HEK293 (cell line): ENCODE data around the gene DYNC2I2.

ENCODE experiments used
- CTCF ChIA-PET: fragments of 350-600 bp; formaldehyde crosslinking; extraction: SDS; loops from one replicate; lab custom pipeline; 2021; ENCODE audit warnings: antibody characterized with exemption; lab: Yijun Ruan, JAX
- POLR2A ChIA-PET: fragments of 300-600 bp; formaldehyde crosslinking; extraction: SDS; loops from one replicate; lab custom pipeline; 2020; ENCODE audit warnings: antibody characterized with exemption, inconsistent platforms; lab: Yijun Ruan, JAX
- H3K27ac ChIP-seq: fragments of 200-500 bp; sonication (Bioruptor generic); 2 replicates; pipeline ENCODE4 v1.5.1; 2014; ENCODE audit warnings: low read depth, low read length, control low read depth, inconsistent platforms; ENCODE audit errors: extremely low read depth
- H3K36me3 ChIP-seq, 2 experiments: fragments of 200-500 bp in 1 of 2; sonication (Bioruptor generic) in 1 of 2; 1 replicate in 1 of 2; 2 replicates in 1 of 2; pipeline ENCODE4 v1.5.1; 2014 to 2017; ENCODE audit warnings: inconsistent platforms in 2 of 2, low read length in 2 of 2; ENCODE audit not compliant: control insufficient read depth in 2 of 2, insufficient read depth in 1 of 2
- H3K4me1 ChIP-seq: fragments of 200-500 bp; sonication (Bioruptor generic); 2 replicates; pipeline ENCODE4 v1.5.1; 2014; ENCODE audit warnings: mild to moderate bottlenecking, low read length, inconsistent platforms; ENCODE audit not compliant: control insufficient read depth, insufficient read depth
- H3K4me3 ChIP-seq: 2 replicates; pipeline ENCODE4 v1.5.1; 2011; ENCODE audit warnings: low read depth, mild to moderate bottlenecking, control low read depth, low read length, moderate library complexity
- H3K9me3 ChIP-seq: fragments of 200-500 bp; sonication (Bioruptor generic); 2 replicates; pipeline ENCODE4 v1.5.1; 2014; ENCODE audit warnings: low read depth, low read length, inconsistent platforms; ENCODE audit not compliant: control insufficient read depth, insufficient read depth
- EGR2 ChIP-seq: fragments of 450-650 bp; formaldehyde crosslinking; IDR thresholded peaks from 2 replicates; pipeline ENCODE4 v1.5.1; 2016; ENCODE audit warnings: low read depth, missing biosample characterization, missing genetic modification characterization
- HOXC10 ChIP-seq: sonication (generic); formaldehyde crosslinking; IDR thresholded peaks from 2 replicates; pipeline ENCODE4 v1.8.1; 2023; ENCODE audit warnings: mild to moderate bottlenecking, missing genetic modification reagents
- SALL2 ChIP-seq: fragments of 450-650 bp; formaldehyde crosslinking; IDR thresholded peaks from 2 replicates; pipeline ENCODE4 v1.5.0; 2017; ENCODE audit warnings: missing biosample characterization, mild to moderate bottlenecking, missing genetic modification characterization, borderline replicate concordance
- TRIM28 ChIP-seq: IDR thresholded peaks from 2 replicates; pipeline ENCODE4 v1.6.1; 2011; ENCODE audit warnings: low read length, control low read depth, borderline replicate concordance
- ZBTB20 ChIP-seq: fragments of 450-650 bp; formaldehyde crosslinking; IDR thresholded peaks from 2 replicates; pipeline ENCODE4 v1.5.1; 2016; ENCODE audit warnings: missing biosample characterization, missing genetic modification characterization
- ZNF202 ChIP-seq: fragments of 450-650 bp; formaldehyde crosslinking; IDR thresholded peaks from 2 replicates; pipeline ENCODE4 v1.5.1; 2016; ENCODE audit warnings: missing biosample characterization, missing genetic modification characterization, borderline replicate concordance
- ZNF366 ChIP-seq: fragments of 450-650 bp; formaldehyde crosslinking; conservative IDR thresholded peaks from 2 replicates; pipeline ENCODE4 v1.5.1; 2016; ENCODE audit warnings: missing biosample characterization, missing genetic modification characterization
- ZNF37A ChIP-seq: fragments of 450-650 bp; IDR thresholded peaks from 2 replicates; pipeline ENCODE4 v1.5.1; 2018; ENCODE audit warnings: missing biosample characterization, missing genetic modification characterization
- ZNF391 ChIP-seq: fragments of 450-650 bp; formaldehyde crosslinking; IDR thresholded peaks from 2 replicates; pipeline ENCODE4 v1.5.1; 2016; ENCODE audit warnings: low read depth, missing biosample characterization, missing genetic modification characterization, borderline replicate concordance
- ZNF423 ChIP-seq: fragments of 450-650 bp; formaldehyde crosslinking; IDR thresholded peaks from 2 replicates; pipeline ENCODE4 v1.5.1; 2016; ENCODE audit warnings: missing biosample characterization, missing genetic modification characterization
- ZNF514 ChIP-seq: fragments of 450-650 bp; formaldehyde crosslinking; IDR thresholded peaks from 2 replicates; pipeline ENCODE4 v1.5.1; 2016; ENCODE audit warnings: missing biosample characterization, missing genetic modification characterization
- ZNF548 ChIP-seq: fragments of 450-650 bp; formaldehyde crosslinking; IDR thresholded peaks from 2 replicates; pipeline ENCODE4 v1.5.1; 2016; ENCODE audit warnings: missing biosample characterization, missing genetic modification characterization
- ZNF558 ChIP-seq: fragments of 450-650 bp; formaldehyde crosslinking; IDR thresholded peaks from 2 replicates; pipeline ENCODE4 v1.5.1; 2016; ENCODE audit warnings: missing biosample characterization, missing genetic modification characterization
- ZNF585B ChIP-seq: fragments of 450-650 bp; formaldehyde crosslinking; IDR thresholded peaks from 2 replicates; pipeline ENCODE4 v1.5.1; 2016; ENCODE audit warnings: missing biosample characterization, missing genetic modification characterization
- ZNF623 ChIP-seq: fragments of 450-650 bp; formaldehyde crosslinking; IDR thresholded peaks from 2 replicates; pipeline ENCODE4 v1.5.1; 2016; ENCODE audit warnings: missing biosample characterization, missing genetic modification characterization
- ZNF664 ChIP-seq: fragments of 450-650 bp; formaldehyde crosslinking; IDR thresholded peaks from 2 replicates; pipeline ENCODE4 v1.5.1; 2016; ENCODE audit warnings: missing biosample characterization, missing genetic modification characterization
- ZNF768 ChIP-seq: fragments of 450-650 bp; formaldehyde crosslinking; IDR thresholded peaks from 2 replicates; pipeline ENCODE4 v1.5.1; 2018; ENCODE audit warnings: missing biosample characterization, mild to moderate bottlenecking, missing genetic modification characterization
- ZNF830 ChIP-seq: fragments of 450-650 bp; IDR thresholded peaks from 2 replicates; pipeline ENCODE4 v1.5.0; 2018; ENCODE audit warnings: missing biosample characterization, missing genetic modification characterization, low read depth, mild to moderate bottlenecking, moderate library complexity
- TF ChIP-seq, protein P1 (sequence below): fragments of 450-650 bp; formaldehyde crosslinking; IDR thresholded peaks from 2 replicates; pipeline ENCODE4 v1.5.1; 2017; ENCODE audit warnings: missing biosample characterization, missing genetic modification characterization
- TF ChIP-seq, protein P2 (sequence below): fragments of 450-650 bp; formaldehyde crosslinking; IDR thresholded peaks from 2 replicates; pipeline ENCODE4 v1.5.1; 2016; ENCODE audit warnings: missing biosample characterization, missing genetic modification characterization, low read depth
- TF ChIP-seq, protein P3 (sequence below): fragments of 450-650 bp; formaldehyde crosslinking; IDR thresholded peaks from 2 replicates; pipeline ENCODE4 v1.5.1; 2016; ENCODE audit warnings: missing biosample characterization, missing genetic modification characterization
- TF ChIP-seq, protein P4 (sequence below): fragments of 450-650 bp; formaldehyde crosslinking; IDR thresholded peaks from 2 replicates; pipeline ENCODE4 v1.5.1; 2016; ENCODE audit warnings: missing biosample characterization, missing genetic modification characterization
- TF ChIP-seq, protein P5 (sequence below): fragments of 450-650 bp; formaldehyde crosslinking; IDR thresholded peaks from 2 replicates; pipeline ENCODE4 v1.5.1; 2017; ENCODE audit warnings: missing biosample characterization, missing genetic modification characterization
- TF ChIP-seq, protein P6 (sequence below): fragments of 450-650 bp; formaldehyde crosslinking; IDR thresholded peaks from 2 replicates; pipeline ENCODE4 v1.5.1; 2016; ENCODE audit warnings: missing biosample characterization, missing genetic modification characterization

Gene DYNC2I2

DNA sequence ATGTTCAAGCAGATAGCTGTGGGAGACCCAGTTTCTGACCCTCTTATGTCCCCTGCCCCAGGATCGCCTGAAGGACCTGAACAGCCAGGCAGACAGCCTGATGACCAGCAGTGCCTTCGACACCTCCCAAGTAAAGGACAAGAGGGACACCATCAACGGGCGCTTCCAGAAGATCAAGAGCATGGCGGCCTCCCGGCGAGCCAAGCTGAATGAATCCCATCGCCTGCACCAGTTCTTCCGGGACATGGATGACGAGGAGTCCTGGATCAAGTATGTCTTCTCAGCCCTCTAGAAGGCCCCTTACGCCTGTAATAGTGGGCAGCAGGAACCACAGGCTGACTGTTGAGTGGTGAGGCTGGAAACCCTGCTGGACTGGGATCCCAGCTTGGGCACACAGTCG lies 41.1 kb downstream of the DYNC2I2 start:
- H3K9me3 ChIP-seq: no peaks in the 10 kb centered on the region
- no peak for TF ChIP-seq HOXC10
- no peak for TF ChIP-seq ZNF423 (tag by site-specific recombination)
- TF ChIP-seq, protein P1, sequence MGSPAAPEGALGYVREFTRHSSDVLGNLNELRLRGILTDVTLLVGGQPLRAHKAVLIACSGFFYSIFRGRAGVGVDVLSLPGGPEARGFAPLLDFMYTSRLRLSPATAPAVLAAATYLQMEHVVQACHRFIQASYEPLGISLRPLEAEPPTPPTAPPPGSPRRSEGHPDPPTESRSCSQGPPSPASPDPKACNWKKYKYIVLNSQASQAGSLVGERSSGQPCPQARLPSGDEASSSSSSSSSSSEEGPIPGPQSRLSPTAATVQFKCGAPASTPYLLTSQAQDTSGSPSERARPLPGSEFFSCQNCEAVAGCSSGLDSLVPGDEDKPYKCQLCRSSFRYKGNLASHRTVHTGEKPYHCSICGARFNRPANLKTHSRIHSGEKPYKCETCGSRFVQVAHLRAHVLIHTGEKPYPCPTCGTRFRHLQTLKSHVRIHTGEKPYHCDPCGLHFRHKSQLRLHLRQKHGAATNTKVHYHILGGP (tag by site-specific recombination): no peak
- no peak for TF ChIP-seq ZNF366
- no peak for TF ChIP-seq ZNF391 (tag by site-specific recombination)
- TF ChIP-seq TRIM28: no peak
- TF ChIP-seq, protein P2, sequence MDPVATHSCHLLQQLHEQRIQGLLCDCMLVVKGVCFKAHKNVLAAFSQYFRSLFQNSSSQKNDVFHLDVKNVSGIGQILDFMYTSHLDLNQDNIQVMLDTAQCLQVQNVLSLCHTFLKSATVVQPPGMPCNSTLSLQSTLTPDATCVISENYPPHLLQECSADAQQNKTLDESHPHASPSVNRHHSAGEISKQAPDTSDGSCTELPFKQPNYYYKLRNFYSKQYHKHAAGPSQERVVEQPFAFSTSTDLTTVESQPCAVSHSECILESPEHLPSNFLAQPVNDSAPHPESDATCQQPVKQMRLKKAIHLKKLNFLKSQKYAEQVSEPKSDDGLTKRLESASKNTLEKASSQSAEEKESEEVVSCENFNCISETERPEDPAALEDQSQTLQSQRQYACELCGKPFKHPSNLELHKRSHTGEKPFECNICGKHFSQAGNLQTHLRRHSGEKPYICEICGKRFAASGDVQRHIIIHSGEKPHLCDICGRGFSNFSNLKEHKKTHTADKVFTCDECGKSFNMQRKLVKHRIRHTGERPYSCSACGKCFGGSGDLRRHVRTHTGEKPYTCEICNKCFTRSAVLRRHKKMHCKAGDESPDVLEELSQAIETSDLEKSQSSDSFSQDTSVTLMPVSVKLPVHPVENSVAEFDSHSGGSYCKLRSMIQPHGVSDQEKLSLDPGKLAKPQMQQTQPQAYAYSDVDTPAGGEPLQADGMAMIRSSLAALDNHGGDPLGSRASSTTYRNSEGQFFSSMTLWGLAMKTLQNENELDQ (tag by site-specific recombination): no peak
- no peak for TF ChIP-seq ZNF202 (tag by site-specific recombination)
- TF ChIP-seq ZNF548 (tag by site-specific recombination): no peak
- TF ChIP-seq ZNF664: no peak
- TF ChIP-seq, protein P3, sequence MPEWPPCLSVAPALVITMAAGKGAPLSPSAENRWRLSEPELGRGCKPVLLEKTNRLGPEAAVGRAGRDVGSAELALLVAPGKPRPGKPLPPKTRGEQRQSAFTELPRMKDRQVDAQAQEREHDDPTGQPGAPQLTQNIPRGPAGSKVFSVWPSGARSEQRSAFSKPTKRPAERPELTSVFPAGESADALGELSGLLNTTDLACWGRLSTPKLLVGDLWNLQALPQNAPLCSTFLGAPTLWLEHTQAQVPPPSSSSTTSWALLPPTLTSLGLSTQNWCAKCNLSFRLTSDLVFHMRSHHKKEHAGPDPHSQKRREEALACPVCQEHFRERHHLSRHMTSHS (tag by site-specific recombination): no peak
- TF ChIP-seq ZNF768 (tag by site-specific recombination): no peak
- CTCF ChIA-PET: interaction anchor here (0.5 kb wide), 1 partner anchor 176 kb away, joined by 5 read pairs; no protein-coding TSS in a partner anchor
- peaks cover 25 to 92% of the 10 kb centered on the region in 2 experiments for H3K36me3 ChIP-seq
- no peak overlapping the region for H3K27ac ChIP-seq
- no peaks in the 10 kb centered on the region for H3K4me1 ChIP-seq
- H3K4me3 ChIP-seq: no peak overlapping the region
- POLR2A ChIA-PET: no interaction called here

DNA sequence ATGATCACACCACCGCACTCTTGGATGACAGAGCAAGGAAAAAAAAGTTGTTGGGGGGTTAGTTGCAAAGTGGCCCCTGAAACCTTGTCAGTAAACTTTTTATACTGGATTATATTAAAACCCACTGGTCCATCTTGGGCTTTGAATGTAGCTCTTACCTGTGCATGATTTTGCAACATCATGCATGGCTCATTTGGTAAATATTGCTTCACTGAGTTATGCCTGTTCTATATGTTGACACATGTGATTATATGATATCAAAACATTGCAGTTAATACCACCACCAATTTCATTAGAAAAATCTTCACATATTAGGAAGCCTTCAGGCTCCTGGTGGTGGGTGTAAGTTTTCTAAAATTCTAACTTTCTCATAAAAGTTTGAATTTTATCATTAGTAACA lies 41.9 kb downstream of the DYNC2I2 start:
- no peak overlapping the region for H3K4me3 ChIP-seq
- CTCF ChIA-PET: interaction anchor here (0.6 to 1.1 kb wide), 2 partner anchors 64 to 75 kb away, joined by 3 to 4 read pairs; no protein-coding TSS in a partner anchor
- H3K27ac ChIP-seq: no peak overlapping the region
- peaks cover 25 to 92% of the 10 kb centered on the region in 2 experiments for H3K36me3 ChIP-seq
- POLR2A ChIA-PET: no interaction called here
- no peaks in the 10 kb centered on the region for H3K4me1 ChIP-seq
- no peaks in the 10 kb centered on the region for H3K9me3 ChIP-seq
- TF ChIP-seq EGR2 (tag by site-specific recombination) (no peak), ZNF830 (tag by site-specific recombination) (no peak), ZNF548 (tag by site-specific recombination) (no peak), ZNF585B (tag by site-specific recombination) (no peak), ZNF37A (tag by site-specific recombination) (no peak), SALL2 (no peak), ZNF366 (no peak), ZNF558 (tag by site-specific recombination) (no peak), ZNF623 (tag by site-specific recombination) (no peak), TRIM28 (no peak), ZBTB20 (tag by site-specific recombination) (no peak), ZNF514 (tag by site-specific recombination) (no peak)
- TF ChIP-seq, protein P4, sequence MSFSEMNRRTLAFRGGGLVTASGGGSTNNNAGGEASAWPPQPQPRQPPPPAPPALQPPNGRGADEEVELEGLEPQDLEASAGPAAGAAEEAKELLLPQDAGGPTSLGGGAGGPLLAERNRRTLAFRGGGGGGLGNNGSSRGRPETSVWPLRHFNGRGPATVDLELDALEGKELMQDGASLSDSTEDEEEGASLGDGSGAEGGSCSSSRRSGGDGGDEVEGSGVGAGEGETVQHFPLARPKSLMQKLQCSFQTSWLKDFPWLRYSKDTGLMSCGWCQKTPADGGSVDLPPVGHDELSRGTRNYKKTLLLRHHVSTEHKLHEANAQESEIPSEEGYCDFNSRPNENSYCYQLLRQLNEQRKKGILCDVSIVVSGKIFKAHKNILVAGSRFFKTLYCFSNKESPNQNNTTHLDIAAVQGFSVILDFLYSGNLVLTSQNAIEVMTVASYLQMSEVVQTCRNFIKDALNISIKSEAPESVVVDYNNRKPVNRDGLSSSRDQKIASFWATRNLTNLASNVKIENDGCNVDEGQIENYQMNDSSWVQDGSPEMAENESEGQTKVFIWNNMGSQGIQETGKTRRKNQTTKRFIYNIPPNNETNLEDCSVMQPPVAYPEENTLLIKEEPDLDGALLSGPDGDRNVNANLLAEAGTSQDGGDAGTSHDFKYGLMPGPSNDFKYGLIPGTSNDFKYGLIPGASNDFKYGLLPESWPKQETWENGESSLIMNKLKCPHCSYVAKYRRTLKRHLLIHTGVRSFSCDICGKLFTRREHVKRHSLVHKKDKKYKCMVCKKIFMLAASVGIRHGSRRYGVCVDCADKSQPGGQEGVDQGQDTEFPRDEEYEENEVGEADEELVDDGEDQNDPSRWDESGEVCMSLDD: no peak
- TF ChIP-seq, protein P5, sequence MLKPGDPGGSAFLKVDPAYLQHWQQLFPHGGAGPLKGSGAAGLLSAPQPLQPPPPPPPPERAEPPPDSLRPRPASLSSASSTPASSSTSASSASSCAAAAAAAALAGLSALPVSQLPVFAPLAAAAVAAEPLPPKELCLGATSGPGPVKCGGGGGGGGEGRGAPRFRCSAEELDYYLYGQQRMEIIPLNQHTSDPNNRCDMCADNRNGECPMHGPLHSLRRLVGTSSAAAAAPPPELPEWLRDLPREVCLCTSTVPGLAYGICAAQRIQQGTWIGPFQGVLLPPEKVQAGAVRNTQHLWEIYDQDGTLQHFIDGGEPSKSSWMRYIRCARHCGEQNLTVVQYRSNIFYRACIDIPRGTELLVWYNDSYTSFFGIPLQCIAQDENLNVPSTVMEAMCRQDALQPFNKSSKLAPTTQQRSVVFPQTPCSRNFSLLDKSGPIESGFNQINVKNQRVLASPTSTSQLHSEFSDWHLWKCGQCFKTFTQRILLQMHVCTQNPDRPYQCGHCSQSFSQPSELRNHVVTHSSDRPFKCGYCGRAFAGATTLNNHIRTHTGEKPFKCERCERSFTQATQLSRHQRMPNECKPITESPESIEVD (tag by site-specific recombination): no peak
- TF ChIP-seq, protein P6, sequence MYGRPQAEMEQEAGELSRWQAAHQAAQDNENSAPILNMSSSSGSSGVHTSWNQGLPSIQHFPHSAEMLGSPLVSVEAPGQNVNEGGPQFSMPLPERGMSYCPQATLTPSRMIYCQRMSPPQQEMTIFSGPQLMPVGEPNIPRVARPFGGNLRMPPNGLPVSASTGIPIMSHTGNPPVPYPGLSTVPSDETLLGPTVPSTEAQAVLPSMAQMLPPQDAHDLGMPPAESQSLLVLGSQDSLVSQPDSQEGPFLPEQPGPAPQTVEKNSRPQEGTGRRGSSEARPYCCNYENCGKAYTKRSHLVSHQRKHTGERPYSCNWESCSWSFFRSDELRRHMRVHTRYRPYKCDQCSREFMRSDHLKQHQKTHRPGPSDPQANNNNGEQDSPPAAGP (tag by site-specific recombination): no peak
